NCI-H524 (cell line): ENCODE results near the gene SLC2A4RG.
"Not testable (repeated sequence)": the region's sequence is repeated elsewhere in the genome, so short reads cannot be mapped to it uniquely, and the experiment has no call there.

ENCODE experiments used
- DNase-seq, 2 experiments: peaks; one replicate each; lab custom pipeline; 2025; lab: John Stamatoyannopoulos, UW

The SLC2A4RG gene

DNA sequence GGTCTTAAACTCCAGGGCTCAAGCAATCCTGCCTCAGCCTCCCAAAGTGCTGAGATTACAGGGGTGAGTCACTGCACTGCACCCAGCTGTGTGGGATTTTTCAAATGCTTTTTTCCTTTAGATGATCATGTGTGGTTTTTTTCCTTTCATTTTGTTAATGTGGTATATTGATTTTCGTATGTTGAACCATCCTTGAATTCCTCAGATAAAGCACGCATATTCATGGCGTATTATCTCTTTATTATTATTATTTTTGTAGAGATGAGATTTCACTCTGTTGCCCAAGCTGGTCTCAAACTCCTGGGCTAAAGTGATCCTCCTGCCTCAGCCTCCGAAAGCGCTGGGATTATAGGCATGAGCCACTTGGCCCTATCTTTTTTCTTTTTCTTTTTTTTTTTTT, 24.7 kb upstream of the SLC2A4RG start:
- DNase-seq, result no peak

DNA sequence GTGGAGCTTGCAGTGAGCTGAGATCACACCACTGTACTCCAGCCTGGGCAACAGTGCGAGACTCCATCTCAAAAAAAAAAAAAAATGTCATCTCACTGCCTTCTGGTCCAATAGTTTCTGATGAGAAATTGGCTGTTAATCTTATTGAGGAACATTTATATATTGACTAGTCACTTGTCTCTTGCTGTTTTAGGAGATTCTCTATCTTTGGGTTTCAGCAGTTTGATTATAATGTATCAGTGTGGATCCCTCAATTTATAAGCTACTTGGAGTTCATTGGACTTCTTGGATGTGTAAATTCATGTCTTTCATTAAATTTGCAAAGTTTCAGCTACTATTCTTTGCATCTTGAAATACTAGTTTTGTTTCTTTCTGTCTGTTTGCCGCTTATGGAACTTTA, 20.6 kb upstream of the SLC2A4RG start:
- DNase-seq, result no peak

DNA sequence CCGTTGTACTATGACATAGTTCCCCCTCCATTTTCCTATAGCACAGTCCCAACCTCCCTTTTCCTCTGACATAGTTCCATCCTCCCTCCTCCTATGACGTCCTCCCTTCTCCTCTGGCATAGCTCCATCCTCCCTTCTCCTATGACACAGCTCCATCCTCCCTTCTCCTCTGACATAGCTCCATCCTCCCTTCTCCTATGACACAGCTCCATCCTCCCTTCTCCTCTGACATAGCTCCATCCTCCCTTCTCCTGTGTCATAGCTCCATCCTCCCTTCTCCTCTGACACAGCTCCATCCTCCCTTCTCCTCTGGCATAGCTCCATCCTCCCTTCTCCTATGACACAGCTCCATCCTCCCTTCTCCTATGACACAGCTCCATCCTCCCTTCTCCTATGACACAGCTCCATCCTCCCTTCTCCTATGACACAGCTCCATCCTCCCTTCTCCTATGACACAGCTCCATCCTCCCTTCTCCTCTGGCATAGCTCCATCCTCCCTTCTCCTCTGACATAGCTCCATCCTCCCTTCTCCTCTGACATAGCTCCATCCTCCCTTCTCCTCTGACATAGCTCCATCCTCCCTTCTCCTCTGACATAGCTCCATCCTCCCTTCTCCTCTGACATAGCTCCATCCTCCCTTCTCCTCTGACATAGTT, 16.5 kb upstream of the SLC2A4RG start:
- not testable (repeated sequence) for DNase-seq

DNA sequence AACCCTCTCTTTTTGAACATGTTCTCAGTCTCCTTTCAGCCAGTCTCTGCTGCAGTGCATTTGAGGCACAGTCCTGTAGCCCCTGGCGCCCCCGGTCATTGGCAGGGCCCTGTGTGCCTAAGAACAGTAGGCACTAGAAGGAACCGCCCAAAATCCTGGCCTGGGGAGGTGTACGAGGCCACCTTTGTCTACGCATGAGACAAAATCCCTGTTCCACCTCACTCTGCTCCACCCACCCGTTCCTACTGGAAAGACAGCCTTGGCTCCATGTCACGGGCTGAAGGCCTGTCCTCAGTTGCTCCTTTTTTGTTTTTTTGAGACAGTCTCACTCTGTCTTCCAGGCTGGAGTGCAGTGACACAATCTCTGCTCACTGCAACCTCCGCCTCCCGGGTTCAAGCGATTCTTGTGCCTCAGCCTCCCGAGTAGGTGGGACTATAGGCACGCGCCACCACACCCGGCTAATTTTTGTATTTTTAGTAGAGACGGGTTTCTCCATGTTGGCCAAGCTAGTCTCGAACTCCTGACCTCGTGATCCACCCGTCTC, 9.3 kb upstream of the SLC2A4RG start:
- DNase-seq, result not testable (repeated sequence)

DNA sequence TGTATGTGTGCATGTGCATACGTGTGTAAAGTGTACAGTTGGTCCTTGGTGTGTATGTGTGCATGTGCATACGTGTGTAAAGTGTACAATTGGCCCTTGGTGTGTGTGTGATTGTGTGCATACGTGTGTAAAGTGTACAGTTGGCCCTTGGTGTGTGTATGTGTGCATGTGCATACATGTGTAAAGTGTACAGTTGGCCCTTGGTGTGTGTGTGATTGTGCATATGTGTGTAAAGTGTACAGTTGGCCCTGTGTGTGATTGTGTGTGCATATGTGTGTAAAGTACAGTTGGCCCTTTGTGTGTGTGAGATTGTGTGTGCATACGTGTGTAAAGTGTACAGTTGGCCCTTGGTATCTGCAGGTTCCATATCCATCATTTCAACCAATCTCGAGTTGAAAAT, 8.2 kb upstream of the SLC2A4RG start:
- no peak for DNase-seq

DNA sequence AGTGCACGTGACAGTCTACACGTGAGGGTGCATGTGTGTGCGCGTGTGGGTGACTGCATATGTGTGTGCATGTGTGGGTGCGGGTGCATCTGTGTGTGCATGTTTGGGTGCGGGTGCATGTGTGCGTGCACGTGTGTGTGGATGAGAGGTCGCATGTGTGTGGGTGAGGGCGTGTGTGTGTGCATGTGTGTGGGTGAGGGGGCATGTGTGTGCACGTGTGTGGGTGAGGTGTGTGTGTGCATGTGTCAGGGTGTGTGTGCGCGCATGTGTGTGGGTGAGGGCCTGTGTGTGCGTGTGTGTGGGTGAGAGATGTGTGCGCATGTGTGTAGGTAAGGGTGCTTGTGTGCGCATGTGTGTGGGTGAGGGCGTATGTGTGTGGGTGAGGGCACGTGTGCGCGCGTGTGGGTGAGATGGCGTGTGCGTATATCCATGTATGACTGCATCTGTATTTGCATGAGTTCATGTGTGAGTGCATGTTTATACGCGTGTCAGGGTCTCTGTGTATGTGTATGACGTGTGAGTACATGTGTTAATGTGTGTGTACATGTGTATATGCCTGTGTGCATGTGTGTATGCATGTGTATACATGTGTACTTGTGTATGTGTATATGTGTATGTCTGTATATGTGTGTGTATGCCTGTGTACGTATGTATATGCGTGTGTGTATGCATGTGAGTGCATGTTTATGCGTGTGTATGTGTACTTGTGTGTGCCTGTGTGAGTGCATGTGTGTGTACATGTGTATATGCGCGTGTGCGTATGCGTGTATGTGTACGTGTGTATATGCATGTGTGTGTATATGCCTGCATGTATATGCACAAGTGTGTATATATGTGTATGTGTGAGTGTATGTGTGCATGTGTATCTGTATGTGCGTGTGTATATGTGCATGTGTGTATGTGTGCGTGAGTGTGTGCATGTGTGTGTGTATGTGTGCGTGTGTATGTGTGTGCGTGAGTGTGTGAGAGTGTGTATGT, 7.2 kb upstream of the SLC2A4RG start:
- no peak for DNase-seq

GRCh38 chr20:63733117-63733516, 6.5 kb upstream of the SLC2A4RG start:
- DNase-seq, result no peak

DNA sequence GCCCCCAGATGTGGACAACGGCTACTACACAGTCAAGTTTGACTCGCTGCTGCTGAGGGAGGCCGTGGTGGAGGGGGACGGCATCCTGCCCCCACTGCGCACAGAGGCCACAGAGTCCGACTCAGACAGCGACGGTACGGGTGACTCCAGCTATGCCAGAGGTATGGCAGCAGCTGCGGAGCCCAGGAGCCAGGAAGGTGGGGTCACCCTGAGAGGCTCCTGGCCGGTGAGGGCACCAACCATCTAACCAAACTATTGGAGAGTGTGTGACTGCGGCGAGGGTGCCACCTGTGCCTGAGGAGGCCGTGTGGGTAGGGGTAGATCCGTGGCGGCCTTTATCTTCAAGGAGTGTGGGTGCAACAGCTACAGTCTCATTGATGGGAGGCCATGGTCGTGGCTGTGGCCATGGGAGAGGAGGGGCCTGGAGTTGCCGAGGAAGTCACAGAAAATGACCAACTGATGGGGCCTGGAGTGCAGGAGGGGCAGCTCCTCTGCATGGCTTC, 5.9 kb upstream of the SLC2A4RG start:
- no peak for DNase-seq

DNA sequence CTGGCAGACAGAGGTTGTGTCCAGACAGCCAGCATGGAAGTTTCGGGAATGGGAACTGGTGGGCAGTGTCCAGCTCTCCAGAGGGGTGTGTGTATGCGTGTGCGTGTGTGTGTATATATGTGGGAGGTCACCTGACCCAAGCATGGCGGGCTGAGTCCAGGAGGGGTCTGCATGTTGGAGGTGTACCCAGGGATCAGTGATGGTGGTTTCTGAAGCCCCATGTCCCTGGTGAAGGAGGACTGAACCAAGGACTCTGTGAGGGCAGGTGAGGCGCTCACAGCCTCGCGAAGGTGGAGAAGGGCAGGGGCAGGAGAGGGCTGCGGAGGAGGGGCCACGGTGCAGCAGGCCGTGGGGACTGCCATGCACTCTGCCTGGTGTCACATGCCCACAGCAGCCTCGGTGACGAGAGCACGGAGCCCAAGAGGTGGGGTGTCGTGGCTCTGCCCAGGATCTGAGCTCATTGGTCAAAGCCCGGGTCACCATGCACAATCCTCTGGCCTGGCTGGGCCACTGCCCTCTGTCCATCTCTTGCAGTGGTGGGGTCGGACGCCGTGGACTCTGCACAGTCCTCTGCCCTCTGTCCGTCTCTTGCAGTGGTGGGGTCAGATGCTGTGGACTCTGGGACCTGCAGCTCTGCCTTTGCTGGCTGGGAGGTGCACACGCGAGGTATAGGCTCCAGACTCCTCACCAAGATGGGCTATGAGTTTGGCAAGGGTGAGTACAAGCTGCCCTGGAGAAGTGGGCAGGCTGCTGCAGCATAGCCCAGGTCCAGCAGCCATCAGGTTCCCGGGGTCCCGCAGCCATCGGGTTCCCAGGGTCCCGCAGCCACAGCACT, 5.2 kb upstream of the SLC2A4RG start:
- DNase-seq, result no peak

DNA sequence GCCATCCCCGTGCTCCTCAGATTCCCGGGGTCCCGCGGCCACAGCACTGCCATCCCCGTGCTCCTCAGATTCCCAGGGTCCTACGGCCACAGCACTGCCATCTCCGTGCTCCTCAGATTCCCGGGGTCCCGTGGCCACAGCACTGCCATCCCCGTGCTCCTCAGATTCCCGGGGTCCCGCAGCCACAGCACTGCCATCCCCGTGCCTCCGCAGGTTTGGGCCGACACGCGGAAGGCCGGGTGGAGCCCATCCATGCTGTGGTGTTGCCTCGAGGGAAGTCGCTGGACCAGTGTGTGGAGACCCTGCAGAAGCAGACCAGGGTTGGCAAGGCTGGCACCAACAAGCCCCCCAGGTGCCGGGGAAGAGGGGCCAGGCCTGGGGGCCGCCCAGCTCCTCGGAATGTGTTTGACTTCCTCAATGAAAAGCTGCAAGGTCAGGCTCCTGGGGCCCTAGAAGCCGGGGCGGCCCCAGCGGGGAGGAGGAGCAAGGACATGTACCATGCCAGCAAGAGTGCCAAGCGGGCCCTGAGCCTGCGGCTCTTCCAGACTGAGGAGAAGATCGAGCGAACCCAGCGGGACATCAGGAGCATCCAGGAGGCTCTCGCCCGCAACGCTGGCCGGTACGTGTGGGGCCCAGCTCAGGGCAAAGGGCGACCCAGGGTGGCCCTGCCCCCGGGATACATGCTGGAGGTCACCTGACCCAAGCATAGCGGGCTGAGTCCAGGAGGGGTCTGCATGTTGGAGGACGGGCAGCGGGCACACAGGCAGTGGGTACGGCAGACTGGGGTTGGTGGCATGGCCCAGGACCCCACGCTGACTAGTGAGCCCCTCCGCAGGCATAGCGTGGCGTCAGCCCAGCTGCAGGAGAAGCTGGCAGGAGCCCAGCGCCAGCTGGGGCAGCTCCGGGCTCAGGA, 4.4 kb upstream of the SLC2A4RG start:
- DNase-seq, result no peak

GRCh38 chr20:63735859-63736718, 3.5 kb upstream of the SLC2A4RG start, which contains the start of gene LIME1:
TSS of gene LIME1 (plus strand) at chr20:63736664. CDS start at chr20:63737550, 886 bp downstream.
- DNase-seq, result no peak

GRCh38 chr20:63736893-63737694, 2.5 kb upstream of the SLC2A4RG start:
- DNase-seq, result no peak

DNA sequence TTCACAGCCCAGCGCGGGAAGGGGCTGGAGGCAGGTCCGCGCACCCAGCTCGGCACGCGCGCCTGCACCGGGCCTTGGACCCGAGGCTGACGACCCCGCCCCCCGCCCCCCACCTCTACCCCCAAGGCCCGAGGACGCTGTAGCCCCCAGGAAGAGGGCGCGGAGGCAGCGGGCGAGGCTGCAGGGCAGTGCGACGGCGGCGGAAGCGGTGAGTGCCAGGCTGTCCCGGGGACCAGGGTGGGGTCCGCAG, 2.0 kb upstream of the SLC2A4RG start:
- DNase-seq, result no peak

DNA sequence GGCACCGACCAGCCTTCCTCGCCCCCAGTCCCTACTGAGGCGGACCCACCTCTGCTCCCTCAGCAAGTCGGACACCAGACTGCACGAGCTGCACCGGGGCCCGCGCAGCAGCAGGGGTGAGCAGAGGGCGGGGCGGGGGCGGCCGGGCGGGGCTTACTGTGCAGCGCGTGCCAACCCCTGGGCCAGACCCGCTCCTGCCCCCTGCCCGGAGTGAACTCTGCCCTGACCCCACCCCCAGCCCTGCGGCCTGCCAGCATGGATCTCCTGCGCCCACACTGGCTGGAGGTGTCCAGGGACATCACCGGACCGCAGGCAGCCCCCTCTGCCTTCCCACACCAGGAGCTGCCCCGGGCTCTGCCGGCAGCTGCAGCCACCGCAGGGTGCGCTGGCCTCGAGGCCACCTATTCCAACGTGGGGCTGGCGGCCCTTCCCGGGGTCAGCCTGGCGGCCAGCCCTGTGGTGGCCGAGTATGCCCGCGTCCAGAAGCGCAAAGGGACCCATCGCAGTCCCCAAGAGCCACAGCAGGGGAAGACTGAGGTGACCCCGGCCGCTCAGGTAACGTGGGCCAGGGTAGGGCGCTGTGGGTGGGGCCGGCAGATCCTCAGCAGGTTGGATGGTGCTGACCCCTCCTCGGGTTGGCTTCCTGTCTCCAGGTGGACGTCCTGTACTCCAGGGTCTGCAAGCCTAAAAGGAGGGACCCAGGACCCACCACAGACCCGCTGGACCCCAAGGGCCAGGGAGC, 1.5 kb upstream of the SLC2A4RG start:
- DNase-seq, result no peak

DNA sequence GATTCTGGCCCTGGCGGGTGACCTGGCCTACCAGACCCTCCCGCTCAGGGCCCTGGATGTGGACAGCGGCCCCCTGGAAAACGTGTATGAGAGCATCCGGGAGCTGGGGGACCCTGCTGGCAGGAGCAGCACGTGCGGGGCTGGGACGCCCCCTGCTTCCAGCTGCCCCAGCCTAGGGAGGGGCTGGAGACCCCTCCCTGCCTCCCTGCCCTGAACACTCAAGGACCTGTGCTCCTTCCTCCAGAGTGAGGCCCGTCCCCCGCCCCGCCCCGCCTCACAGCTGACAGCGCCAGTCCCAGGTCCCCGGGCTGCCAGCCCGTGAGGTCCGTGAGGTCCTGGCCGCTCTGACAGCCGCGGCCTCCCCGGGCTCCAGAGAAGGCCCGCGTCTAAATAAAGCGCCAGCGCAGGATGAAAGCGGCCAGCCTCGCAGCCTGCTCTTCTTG, 868 bp upstream of the SLC2A4RG start:
- no peak for DNase-seq

DNA sequence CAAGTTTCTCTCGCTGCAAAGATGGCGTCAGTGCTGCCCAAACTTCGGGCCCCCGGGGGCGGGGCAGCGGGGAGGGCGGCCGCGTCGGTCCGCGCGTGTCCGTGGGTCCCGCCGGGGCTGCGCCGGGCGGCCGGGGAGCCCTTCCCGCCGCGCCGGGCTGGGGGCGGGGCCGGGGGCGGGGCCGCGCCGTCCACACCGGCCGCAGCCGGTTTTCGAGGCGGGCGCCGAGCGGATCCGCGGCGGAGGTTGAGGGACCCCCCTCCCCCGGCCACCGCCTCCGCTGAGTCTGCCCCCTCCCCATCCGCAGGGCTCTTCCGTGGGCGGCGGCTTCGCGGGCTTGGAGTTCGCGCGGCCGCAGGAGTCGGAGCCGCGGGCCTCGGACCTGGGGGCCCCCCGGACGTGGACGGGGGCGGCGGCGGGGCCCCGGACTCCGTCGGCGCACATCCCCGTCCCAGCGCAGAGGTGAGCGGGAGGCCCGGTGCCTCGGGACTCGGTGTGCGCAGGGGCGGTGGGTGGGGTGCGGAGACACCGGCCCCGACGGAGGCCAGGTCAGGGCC, 572 bp downstream of the SLC2A4RG start:
- no peak for DNase-seq

DNA sequence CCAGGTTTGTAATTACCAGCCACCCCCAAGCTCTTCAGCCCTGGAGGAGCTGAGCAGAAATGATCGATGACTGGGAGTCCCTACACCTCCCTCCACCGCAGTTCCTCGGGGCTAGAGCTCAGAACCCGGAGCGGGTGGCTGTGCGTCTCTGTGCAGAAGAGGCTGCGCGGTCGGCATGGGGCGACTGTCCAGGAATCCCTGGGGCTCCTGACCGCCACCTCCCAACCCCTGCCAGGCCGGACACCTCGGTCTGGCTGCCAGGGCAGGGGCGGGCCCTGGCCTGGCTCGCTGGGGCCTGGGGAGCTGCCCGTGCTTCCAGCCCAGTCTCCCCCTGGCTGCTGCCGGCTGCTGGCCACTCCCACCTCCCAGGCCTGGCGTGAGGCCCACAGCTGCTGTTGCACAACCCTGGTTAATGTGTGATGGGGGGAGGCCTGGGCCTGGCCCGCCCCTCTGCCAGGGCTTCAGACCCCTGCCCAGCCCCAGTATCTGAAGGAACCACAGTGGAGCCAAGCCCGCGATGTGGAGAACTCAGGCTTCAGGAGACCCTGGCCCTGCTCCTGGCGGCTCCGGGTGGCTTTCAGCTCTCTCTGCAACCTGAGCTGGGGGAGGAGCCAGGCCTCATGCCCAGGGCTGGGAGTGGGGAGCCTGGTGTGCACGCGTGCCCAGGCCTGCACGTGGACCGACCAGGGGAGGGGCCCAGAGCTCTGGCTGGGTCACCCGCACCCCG, 1.2 kb downstream of the SLC2A4RG start:
- peak; percentile 17 to 68 for DNase-seq

DNA sequence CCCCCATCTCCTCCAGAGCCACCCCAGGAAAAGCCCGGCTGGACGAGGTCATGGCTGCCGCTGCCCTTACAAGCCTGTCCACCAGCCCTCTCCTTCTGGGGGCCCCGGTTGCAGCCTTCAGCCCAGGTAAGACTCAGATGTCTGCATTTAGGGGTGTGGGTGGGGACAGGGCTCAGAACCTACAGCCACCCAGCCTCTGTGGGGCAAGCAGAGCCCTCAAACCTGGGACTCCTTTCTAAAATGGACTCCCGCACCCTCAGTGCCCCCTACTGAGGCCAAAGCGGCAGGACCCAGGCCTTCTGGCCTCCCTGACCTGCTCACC, 1.7 kb downstream of the SLC2A4RG start:
- no peak for DNase-seq
